ENCODE data around the gene RNF138. TPM values are rescaled to one million over a fixed set of nuclear protein-coding genes. Genes with fewer than 3 reads are reported as not detected.
A peak's percentile ranks its signal among the peaks of the same experiment; 100 is the strongest.

The RNF138 gene
- total and polyA plus RNA-seq, 2 donors (not counting 1 experiment from before 2014, with no cell fraction given): 15.8 to 24.6 TPM

GRCh38 chr18:32093523-32093922 lies 1.8 kb downstream of the RNF138 start:
- DNase-seq (ENCODE audit: low read depth in 2 of 2): peak in 1 of 2 donors; percentile 12
- H3K27ac ChIP-seq (ENCODE audit: insufficient read depth, low read length): peak overlapping the region; percentile 91

DNA sequence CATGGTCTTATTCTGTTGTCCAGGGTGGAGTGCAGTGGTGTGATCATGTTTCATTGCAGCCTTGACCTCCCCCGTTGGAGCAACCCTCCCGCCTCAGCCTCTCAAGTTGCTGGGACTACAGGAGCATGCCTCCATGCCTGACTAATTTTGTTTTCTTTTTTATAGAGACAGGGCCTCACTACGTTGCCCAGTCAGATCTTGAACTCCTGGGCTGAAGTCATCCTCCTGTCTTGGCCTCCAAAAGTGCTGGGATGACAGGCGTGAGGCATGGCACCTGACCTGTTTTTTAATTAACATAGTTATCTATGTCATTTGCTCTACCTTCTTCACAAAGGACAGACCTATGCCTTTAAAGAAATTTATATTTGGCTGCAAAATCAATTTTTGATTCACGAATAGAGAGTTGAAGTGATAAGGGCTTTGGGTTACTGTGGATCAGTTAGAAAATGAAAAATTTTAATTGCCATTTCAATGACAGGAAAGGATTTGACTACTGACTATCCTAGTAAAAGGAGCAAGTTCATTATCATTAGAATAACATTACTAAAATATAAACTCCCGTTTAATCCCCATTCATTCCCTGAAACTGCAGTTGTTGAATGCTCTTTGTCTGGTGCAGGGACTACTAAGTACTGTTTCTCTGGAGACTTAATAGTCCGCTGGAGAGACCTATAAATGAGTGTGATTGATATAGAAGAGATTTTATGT lies 3.7 kb downstream of the RNF138 start:
- no peak overlapping the region for H2AFZ ChIP-seq (ENCODE audit: low read length)
- H3K27ac ChIP-seq (ENCODE audit: insufficient read depth, low read length): no peak overlapping the region
- no peaks in the 10 kb centered on the region for H3K27me3 ChIP-seq (ENCODE audit: control insufficient read depth, insufficient read depth, low read length)
- no peak for TF ChIP-seq EZH2 (IDR thresholded peaks at IDR 0.05; ENCODE audit: low read length, missing control alignments)
- TF ChIP-seq CTCF (conservative IDR thresholded peaks at IDR 0.05 in 1 of 2, IDR thresholded peaks at IDR 0.05 in 1 of 2; ENCODE audit: low read depth in 1 of 2, low read length in 2 of 2): no peak
- H3K9ac ChIP-seq (ENCODE audit: insufficient read depth, low read length): no peak overlapping the region
- H3K4me3 ChIP-seq (replicated peaks in 1 of 4; ENCODE audit: control extremely low read depth in 1 of 4, insufficient read depth in 1 of 4, low read depth in 3 of 4, low read length in 4 of 4): no peak overlapping the region
- no peak overlapping the region for H3K4me2 ChIP-seq (ENCODE audit: extremely low read depth, insufficient read depth, low read length)
- H4K20me1 ChIP-seq (ENCODE audit: control insufficient read depth, extremely low read depth, insufficient read depth, low read length): no peaks in the 10 kb centered on the region
- DNase-seq (ENCODE audit: low read depth in 2 of 2): peak in 1 of 2 donors; percentile 11
- H3K79me2 ChIP-seq (ENCODE audit: control insufficient read depth, insufficient read depth, low read length): peaks cover 65% of the 10 kb centered on the region
- H3K4me1 ChIP-seq (ENCODE audit: control insufficient read depth, extremely low read depth, insufficient read depth, low read length): no peaks in the 10 kb centered on the region
- H3K36me3 ChIP-seq (ENCODE audit: control insufficient read depth, insufficient read depth, low read length): no peaks in the 10 kb centered on the region
- no peaks in the 10 kb centered on the region for H3K9me3 ChIP-seq (ENCODE audit: control insufficient read depth, insufficient read depth, low read depth, low read length)

More at GRCh38 chr18:32093523-32093922, 1.8 kb downstream of the RNF138 start:
- TF ChIP-seq EZH2 (IDR thresholded peaks at IDR 0.05; ENCODE audit: low read length, missing control alignments): no peak
- TF ChIP-seq CTCF (conservative IDR thresholded peaks at IDR 0.05 in 1 of 2, IDR thresholded peaks at IDR 0.05 in 1 of 2; ENCODE audit: low read depth in 1 of 2, low read length in 2 of 2): no peak
- H4K20me1 ChIP-seq (ENCODE audit: control insufficient read depth, extremely low read depth, insufficient read depth, low read length): no peaks in the 10 kb centered on the region
- peak overlapping the region; percentile 77 for H2AFZ ChIP-seq (ENCODE audit: low read length)
- H3K4me1 ChIP-seq (ENCODE audit: control insufficient read depth, extremely low read depth, insufficient read depth, low read length): no peaks in the 10 kb centered on the region
- peak overlapping the region; percentile 84 to 97 (median 90) for H3K4me3 ChIP-seq (replicated peaks in 1 of 4; ENCODE audit: control extremely low read depth in 1 of 4, insufficient read depth in 1 of 4, low read depth in 3 of 4, low read length in 4 of 4)
- H3K27me3 ChIP-seq (ENCODE audit: control insufficient read depth, insufficient read depth, low read length): no peaks in the 10 kb centered on the region
- no peaks in the 10 kb centered on the region for H3K36me3 ChIP-seq (ENCODE audit: control insufficient read depth, insufficient read depth, low read length)
- H3K4me2 ChIP-seq (ENCODE audit: extremely low read depth, insufficient read depth, low read length): peak overlapping the region; percentile 88
- peak overlapping the region; percentile 92 for H3K9ac ChIP-seq (ENCODE audit: insufficient read depth, low read length)
- peaks cover 54% of the 10 kb centered on the region for H3K79me2 ChIP-seq (ENCODE audit: control insufficient read depth, insufficient read depth, low read length)
- H3K9me3 ChIP-seq (ENCODE audit: control insufficient read depth, insufficient read depth, low read depth, low read length): no peaks in the 10 kb centered on the region

- H3K4me1 ChIP-seq (ENCODE audit: control insufficient read depth, extremely low read depth, insufficient read depth, low read length): no peaks in the 10 kb centered on the region
- H3K27me3 ChIP-seq (ENCODE audit: control insufficient read depth, insufficient read depth, low read length): no peaks in the 10 kb centered on the region
- peaks cover 68% of the 10 kb centered on the region for H3K79me2 ChIP-seq (ENCODE audit: control insufficient read depth, insufficient read depth, low read length)
- H4K20me1 ChIP-seq (ENCODE audit: control insufficient read depth, extremely low read depth, insufficient read depth, low read length): no peaks in the 10 kb centered on the region
- H3K4me3 ChIP-seq (replicated peaks in 1 of 4; ENCODE audit: control extremely low read depth in 1 of 4, insufficient read depth in 1 of 4, low read depth in 3 of 4, low read length in 4 of 4): no peak overlapping the region
- no peaks in the 10 kb centered on the region for H3K36me3 ChIP-seq (ENCODE audit: control insufficient read depth, insufficient read depth, low read length)
- no peak overlapping the region for H3K4me2 ChIP-seq (ENCODE audit: extremely low read depth, insufficient read depth, low read length)
- H3K9me3 ChIP-seq (ENCODE audit: control insufficient read depth, insufficient read depth, low read depth, low read length): no peaks in the 10 kb centered on the region
- no peak overlapping the region for H3K9ac ChIP-seq (ENCODE audit: insufficient read depth, low read length)
- TF ChIP-seq CTCF (conservative IDR thresholded peaks at IDR 0.05 in 1 of 2, IDR thresholded peaks at IDR 0.05 in 1 of 2; ENCODE audit: low read depth in 1 of 2, low read length in 2 of 2) (no peak), EZH2 (IDR thresholded peaks at IDR 0.05; ENCODE audit: low read length, missing control alignments) (no peak)
- H2AFZ ChIP-seq (ENCODE audit: low read length): no peak overlapping the region
- no peak overlapping the region for H3K27ac ChIP-seq (ENCODE audit: insufficient read depth, low read length)
- DNase-seq (ENCODE audit: low read depth in 2 of 2): no peak
These were observed 4.2 kb downstream of the RNF138 start for GRCh38 chr18:32095900-32096229.

All from fibroblast of lung (primary cell).